Smooth muscle cell (in vitro differentiated cells): ENCODE measurements around the gene PRPF6. TPM values are rescaled to one million over a fixed set of nuclear protein-coding genes. Genes with fewer than 3 reads are reported as not detected.

Source experiments
- DNase-seq: peaks from one replicate; lab custom pipeline; 2025; ENCODE audit not compliant: unreplicated experiment; lab: John Stamatoyannopoulos, UW
- H2AFZ ChIP-seq: fragments of 200-600 bp; sonication (generic); 2 replicates; pipeline ENCODE4 v1.6.0; 2016; ENCODE audit warnings: antibody characterized with exemption, low read depth, mild to moderate bottlenecking
- H3F3A ChIP-seq: fragments of 200-600 bp; sonication (generic); 2 replicates; pipeline ENCODE4 v1.6.0; 2017; ENCODE audit warnings: antibody characterized with exemption, low read depth
- H3K27ac ChIP-seq: fragments of 200-600 bp; sonication (generic); 2 replicates; pipeline ENCODE4 v1.5.1; 2016; ENCODE audit warnings: low read depth, mild to moderate bottlenecking
- H3K27me3 ChIP-seq: fragments of 200-600 bp; sonication (generic); 2 replicates; pipeline ENCODE4 v1.6.1; 2016; ENCODE audit warnings: low read depth, mild to moderate bottlenecking
- H3K36me3 ChIP-seq: fragments of 200-600 bp; sonication (generic); 2 replicates; pipeline ENCODE4 v1.5.1; 2016; ENCODE audit warnings: low read depth
- H3K4me1 ChIP-seq: fragments of 200-600 bp; sonication (generic); 2 replicates; pipeline ENCODE4 v1.5.1; 2016; ENCODE audit warnings: low read depth
- H3K4me2 ChIP-seq: fragments of 200-600 bp; sonication (generic); 2 replicates; pipeline ENCODE4 v1.6.0; 2016; ENCODE audit warnings: mild to moderate bottlenecking
- H3K4me3 ChIP-seq: fragments of 200-600 bp; sonication (generic); 2 replicates; pipeline ENCODE4 v1.5.1; 2016; ENCODE audit warnings: mild to moderate bottlenecking
- H3K79me2 ChIP-seq: fragments of 200-600 bp; sonication (generic); 2 replicates; pipeline ENCODE4 v1.6.0; 2016; ENCODE audit warnings: low read depth, mild to moderate bottlenecking
- H3K9ac ChIP-seq: fragments of 200-600 bp; sonication (generic); 2 replicates; pipeline ENCODE4 v1.6.0; 2016; ENCODE audit warnings: low read depth
- H3K9me3 ChIP-seq: fragments of 200-600 bp; sonication (generic); replicated peaks from 2 replicates; pipeline ENCODE4 v1.5.1; 2016; ENCODE audit warnings: low read depth
- H4K20me1 ChIP-seq: fragments of 200-600 bp; sonication (generic); 2 replicates; pipeline ENCODE4 v1.6.0; 2016; ENCODE audit warnings: low read depth
- WGBS: methylation state at CpG from one replicate; pipeline ENCODE4 v1.1.7; 2016; ENCODE audit warnings: low lambda C conversion rate; 5-methylcytosine and 5-hydroxymethylcytosine counted together
- polyA plus RNA-seq: library from polyadenylated mRNA; unstranded; fragments of >200 nt; fragmentation: Nextera tagmentation; extraction: Ambion mirVana; gene quantifications from 2 replicates; pipeline ENCODE4 v1.2.1, GENCODE V29; 2016
- total RNA-seq: library from RNA; depleted of rRNA; stranded (reverse); fragments of >200 nt; gene quantifications from 2 replicates; pipeline ENCODE4 v1.2.3, GENCODE V29; 2014
- TF ChIP-seq, protein P1 (sequence below): fragments of 200-600 bp; sonication (generic); IDR thresholded peaks from 2 replicates; pipeline ENCODE4 v1.5.1; 2017; ENCODE audit warnings: borderline replicate concordance, mild to moderate bottlenecking, antibody characterized with exemption; ENCODE audit not compliant: insufficient read depth, poor library complexity, severe bottlenecking

The PRPF6 gene
- total and polyA plus RNA-seq, 2 experiments from 2014 or later, result 33.3 to 51.2 TPM

DNA sequence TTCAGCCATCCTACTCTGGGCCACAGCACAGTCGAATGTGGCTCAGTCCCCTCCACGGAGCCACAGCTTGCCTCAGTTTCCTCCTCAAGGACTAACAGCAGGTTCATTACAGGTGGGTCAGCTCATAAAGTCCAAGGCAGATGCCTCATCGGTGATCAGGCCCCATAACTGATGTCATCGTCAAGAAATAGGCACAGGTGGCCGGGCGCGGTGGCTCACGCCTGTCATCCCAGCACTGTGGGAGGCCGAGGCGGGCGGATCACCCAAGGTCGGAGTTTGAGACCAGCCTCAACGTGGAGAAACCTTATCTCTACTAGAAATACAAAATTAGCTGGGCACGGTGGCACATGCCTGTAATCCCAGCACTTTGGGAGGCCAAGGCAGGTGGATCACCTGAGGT is 28.2 kb upstream of the PRPF6 start:
- 95% methylated on average over 14 of the region's 14 CpGs for WGBS
- H3F3A ChIP-seq, result no peaks in the 10 kb centered on the region
- no peak overlapping the region for H3K9ac ChIP-seq
- no peaks in the 10 kb centered on the region for H3K9me3 ChIP-seq
- no peak overlapping the region for H3K4me3 ChIP-seq
- H3K27ac ChIP-seq, result no peak overlapping the region
- H3K4me2 ChIP-seq, result no peak overlapping the region
- TF ChIP-seq, protein P1, sequence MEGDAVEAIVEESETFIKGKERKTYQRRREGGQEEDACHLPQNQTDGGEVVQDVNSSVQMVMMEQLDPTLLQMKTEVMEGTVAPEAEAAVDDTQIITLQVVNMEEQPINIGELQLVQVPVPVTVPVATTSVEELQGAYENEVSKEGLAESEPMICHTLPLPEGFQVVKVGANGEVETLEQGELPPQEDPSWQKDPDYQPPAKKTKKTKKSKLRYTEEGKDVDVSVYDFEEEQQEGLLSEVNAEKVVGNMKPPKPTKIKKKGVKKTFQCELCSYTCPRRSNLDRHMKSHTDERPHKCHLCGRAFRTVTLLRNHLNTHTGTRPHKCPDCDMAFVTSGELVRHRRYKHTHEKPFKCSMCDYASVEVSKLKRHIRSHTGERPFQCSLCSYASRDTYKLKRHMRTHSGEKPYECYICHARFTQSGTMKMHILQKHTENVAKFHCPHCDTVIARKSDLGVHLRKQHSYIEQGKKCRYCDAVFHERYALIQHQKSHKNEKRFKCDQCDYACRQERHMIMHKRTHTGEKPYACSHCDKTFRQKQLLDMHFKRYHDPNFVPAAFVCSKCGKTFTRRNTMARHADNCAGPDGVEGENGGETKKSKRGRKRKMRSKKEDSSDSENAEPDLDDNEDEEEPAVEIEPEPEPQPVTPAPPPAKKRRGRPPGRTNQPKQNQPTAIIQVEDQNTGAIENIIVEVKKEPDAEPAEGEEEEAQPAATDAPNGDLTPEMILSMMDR, result no peak
- no peaks in the 10 kb centered on the region for H3K27me3 ChIP-seq
- H4K20me1 ChIP-seq, result peaks cover 79% of the 10 kb centered on the region
- no peak for DNase-seq
- H3K4me1 ChIP-seq, result peaks cover 10% of the 10 kb centered on the region
- H3K36me3 ChIP-seq, result no peaks in the 10 kb centered on the region
- H3K79me2 ChIP-seq, result peaks cover 58% of the 10 kb centered on the region
- H2AFZ ChIP-seq, result no peak overlapping the region

DNA sequence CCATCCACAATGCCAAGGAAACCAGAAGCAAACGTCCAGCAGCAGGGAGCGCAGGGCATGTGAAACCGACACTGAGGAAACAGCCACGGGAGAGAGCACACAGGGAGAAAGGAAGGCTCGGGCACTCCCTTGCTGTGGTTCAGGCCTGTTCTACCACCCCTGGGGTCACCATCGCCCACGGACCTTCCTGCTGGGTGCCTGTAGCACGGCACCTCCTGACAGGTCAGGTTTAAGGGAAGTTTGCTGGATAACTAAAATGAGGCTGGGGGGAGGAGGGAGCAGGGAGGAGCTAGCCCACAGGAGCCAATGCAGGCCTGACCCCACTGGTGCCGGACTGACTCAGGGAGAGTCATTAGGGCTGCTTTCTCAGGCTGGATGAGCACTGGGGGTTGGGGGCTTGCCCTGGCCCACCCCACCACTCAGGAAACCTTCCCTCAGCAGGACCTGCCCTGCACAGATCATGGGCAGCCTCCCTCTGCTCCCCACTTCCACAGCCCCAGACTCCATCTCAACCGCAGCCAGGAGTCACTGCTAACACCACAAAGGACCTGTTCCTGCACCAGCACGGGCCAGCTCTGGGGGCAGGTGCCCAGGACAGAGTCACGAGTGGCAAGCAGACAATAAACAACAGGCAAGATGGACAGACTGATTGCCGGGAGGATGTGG is 27.0 kb upstream of the PRPF6 start:
- no peaks in the 10 kb centered on the region for H3K9me3 ChIP-seq
- H2AFZ ChIP-seq, result no peak overlapping the region
- 89% methylated on average over 13 of the region's 13 CpGs for WGBS
- H3K4me2 ChIP-seq, result no peak overlapping the region
- TF ChIP-seq, protein P1, result no peak
- H4K20me1 ChIP-seq, result peaks cover 68% of the 10 kb centered on the region
- H3K4me1 ChIP-seq, result peaks cover 10% of the 10 kb centered on the region
- no peak overlapping the region for H3K4me3 ChIP-seq
- H3K36me3 ChIP-seq, result no peaks in the 10 kb centered on the region
- no peak overlapping the region for H3K9ac ChIP-seq
- DNase-seq, result no peak
- H3K27me3 ChIP-seq, result no peaks in the 10 kb centered on the region
- no peak overlapping the region for H3K27ac ChIP-seq
- no peaks in the 10 kb centered on the region for H3F3A ChIP-seq
- peaks cover 57% of the 10 kb centered on the region for H3K79me2 ChIP-seq

DNA sequence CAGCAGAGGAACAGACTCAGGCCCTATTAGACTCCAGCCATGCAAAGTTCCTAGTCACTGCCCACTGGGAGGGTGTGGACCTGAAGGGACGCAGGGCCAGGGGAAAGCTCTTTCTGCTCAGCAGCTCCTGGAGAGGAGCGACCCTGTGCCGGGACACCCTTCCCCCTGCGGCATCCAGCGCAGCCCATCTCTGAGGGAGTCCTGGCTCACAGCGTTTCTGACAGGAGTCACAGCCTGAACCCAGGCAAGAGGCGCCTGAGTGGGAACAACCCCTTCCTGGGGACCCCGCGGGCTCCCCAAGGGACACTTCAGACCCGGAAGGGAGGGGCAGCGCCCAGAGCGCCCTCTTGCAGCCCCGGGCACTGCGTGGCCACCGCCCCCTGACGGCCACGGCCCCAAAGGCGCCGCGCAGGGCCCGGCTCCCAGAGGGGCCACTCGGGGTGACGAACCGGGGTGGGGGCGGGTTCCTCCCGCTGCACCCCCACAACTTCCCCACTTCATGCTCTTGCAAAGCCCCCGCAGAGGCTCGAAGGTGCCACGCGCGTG is 25.6 kb upstream of the PRPF6 start:
- Histone ChIP-seq H4K20me1 (peaks cover 53% of the 10 kb centered on the region), H3K27me3 (no peaks in the 10 kb centered on the region), H3K9me3 (no peaks in the 10 kb centered on the region), H3F3A (no peaks in the 10 kb centered on the region), H3K27ac (no peak overlapping the region), H3K4me2 (peak overlapping the region; percentile 99), H3K79me2 (peaks cover 52% of the 10 kb centered on the region), H3K4me1 (peaks cover 10% of the 10 kb centered on the region), H3K4me3 (peak overlapping the region; percentile 99), H3K9ac (peak overlapping the region; percentile 83), H2AFZ (peak overlapping the region; percentile 39), H3K36me3 (no peaks in the 10 kb centered on the region)
- TF ChIP-seq, protein P1, result peak; percentile 30
- no peak for DNase-seq
- WGBS, result 8% methylated on average over 21 of the region's 31 CpGs
